Measurements from ENCODE around the gene PLEK.

GRCh38 chr2:68413466-68413865 lies 48.4 kb downstream of the PLEK start:
- TF ChIP-seq CTCF (tag by site-specific recombination; IDR thresholded peaks at IDR 0.05) (no peak), ZNF10 (tag by site-specific recombination; IDR thresholded peaks at IDR 0.05) (no peak), TCF7L2 (IDR thresholded peaks at IDR 0.05; ENCODE audit: borderline replicate concordance, low read depth, low read length) (no peak), ZNF274 (IDR thresholded peaks at IDR 0.05; ENCODE audit: low read length) (no peak), ZNF274 (tag by site-specific recombination; IDR thresholded peaks at IDR 0.05; ENCODE audit: borderline replicate concordance) (no peak)

Data from HEK293 (cell line).